ENCODE data around the gene CELF4.

DNA sequence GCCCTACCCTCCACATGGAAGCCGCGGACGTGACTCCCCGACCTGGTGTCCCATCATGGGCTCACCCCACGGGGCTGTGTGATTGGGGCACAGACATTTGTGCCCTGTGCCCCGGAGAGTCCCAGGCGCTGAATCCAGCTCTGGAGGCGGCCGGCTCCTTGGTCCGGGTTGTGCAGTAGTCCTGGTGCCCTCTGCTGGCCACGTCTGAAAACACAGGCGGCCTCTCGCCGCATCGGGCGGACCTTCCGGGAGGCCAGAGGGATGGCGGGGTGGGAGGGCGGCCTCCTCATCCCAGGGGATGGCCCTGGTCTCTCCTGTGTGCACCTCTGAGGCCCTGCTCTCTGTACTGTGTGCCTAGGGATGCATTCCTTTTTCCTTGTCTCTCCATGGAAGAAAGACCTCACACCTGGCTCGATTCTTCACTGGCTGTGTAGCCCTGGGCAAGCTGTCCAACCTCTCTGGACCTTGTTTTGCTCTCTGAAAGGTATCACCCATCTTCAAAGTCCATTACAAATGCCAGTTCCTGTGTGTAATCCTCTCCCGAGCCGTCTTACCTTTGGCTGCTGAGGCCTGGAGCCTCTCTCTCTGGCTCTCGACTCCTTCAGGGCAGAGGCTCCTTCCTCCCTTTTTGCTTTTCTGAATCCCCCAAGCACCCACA is 27.6 kb downstream of the CELF4 start:
- TF ChIP-seq, protein P1, sequence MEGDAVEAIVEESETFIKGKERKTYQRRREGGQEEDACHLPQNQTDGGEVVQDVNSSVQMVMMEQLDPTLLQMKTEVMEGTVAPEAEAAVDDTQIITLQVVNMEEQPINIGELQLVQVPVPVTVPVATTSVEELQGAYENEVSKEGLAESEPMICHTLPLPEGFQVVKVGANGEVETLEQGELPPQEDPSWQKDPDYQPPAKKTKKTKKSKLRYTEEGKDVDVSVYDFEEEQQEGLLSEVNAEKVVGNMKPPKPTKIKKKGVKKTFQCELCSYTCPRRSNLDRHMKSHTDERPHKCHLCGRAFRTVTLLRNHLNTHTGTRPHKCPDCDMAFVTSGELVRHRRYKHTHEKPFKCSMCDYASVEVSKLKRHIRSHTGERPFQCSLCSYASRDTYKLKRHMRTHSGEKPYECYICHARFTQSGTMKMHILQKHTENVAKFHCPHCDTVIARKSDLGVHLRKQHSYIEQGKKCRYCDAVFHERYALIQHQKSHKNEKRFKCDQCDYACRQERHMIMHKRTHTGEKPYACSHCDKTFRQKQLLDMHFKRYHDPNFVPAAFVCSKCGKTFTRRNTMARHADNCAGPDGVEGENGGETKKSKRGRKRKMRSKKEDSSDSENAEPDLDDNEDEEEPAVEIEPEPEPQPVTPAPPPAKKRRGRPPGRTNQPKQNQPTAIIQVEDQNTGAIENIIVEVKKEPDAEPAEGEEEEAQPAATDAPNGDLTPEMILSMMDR (conservative IDR thresholded peaks at IDR 0.05; ENCODE audit: low read depth, low read length), result peak; percentile 83
- TF ChIP-seq USF2 (IDR thresholded peaks at IDR 0.05; ENCODE audit: low read depth, low read length) (no peak), POLR2A (IDR thresholded peaks at IDR 0.05; ENCODE audit: low read depth, low read length) (no peak), RCOR1 (IDR thresholded peaks at IDR 0.05; ENCODE audit: insufficient replicate concordance, low read length) (no peak), ELK1 (IDR thresholded peaks at IDR 0.05; ENCODE audit: borderline replicate concordance, low read depth, low read length) (no peak), MAFK (IDR thresholded peaks at IDR 0.05; ENCODE audit: low read depth, low read length) (no peak), MXI1 (IDR thresholded peaks at IDR 0.05; ENCODE audit: borderline replicate concordance, low read depth, low read length) (no peak), CEBPB (IDR thresholded peaks at IDR 0.05; ENCODE audit: low read depth, low read length) (no peak), FOS (IDR thresholded peaks at IDR 0.05; ENCODE audit: low read depth, low read length) (no peak), SMC3 (IDR thresholded peaks at IDR 0.05; ENCODE audit: low read depth, low read length) (peak; percentile 77), RAD21 (IDR thresholded peaks at IDR 0.05; ENCODE audit: low read length) (peak; percentile 82), CHD1 (IDR thresholded peaks at IDR 0.05; ENCODE audit: low read depth, low read length) (no peak), MAZ (IDR thresholded peaks at IDR 0.05; ENCODE audit: borderline replicate concordance, low read depth, low read length) (no peak), RFX5 (IDR thresholded peaks at IDR 0.05; ENCODE audit: low read depth, low read length) (no peak)
